Measurements from ENCODE around the gene CDCP1.

The CDCP1 gene

DNA sequence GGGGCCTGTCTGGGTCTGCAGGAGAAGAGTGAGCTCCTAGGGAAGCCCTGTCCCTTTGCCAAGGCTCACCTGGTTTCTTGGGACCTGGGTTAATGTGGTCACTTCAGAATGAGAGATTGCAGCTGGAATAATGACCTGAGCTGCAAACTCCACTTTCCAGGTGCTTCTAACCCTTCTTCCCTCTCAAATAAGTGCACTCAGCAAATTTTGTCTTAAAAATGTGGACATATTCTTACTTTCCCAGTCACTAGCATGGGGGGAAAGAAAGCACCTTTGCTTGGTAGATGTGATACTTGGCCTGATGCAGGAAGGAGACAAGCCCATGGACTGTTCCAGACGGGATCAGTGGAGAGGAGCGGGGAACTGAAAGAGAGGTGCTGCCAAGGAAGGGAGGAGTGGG lies 38.9 kb upstream of the CDCP1 start:
- no peaks in the 10 kb centered on the region for H3K27me3 ChIP-seq (ENCODE audit: control insufficient read depth in 2 of 2, insufficient read depth in 2 of 2, low read length in 2 of 2)
- H3K9ac ChIP-seq (ENCODE audit: low read depth in 1 of 2, low read length in 2 of 2), result no peak overlapping the region
- H3K4me1 ChIP-seq (ENCODE audit: control insufficient read depth in 2 of 2, insufficient read depth in 2 of 2, low read length in 2 of 2), result peaks cover 15 to 26% of the 10 kb centered on the region in 2 donors
- no peak overlapping the region for H3K4me3 ChIP-seq (ENCODE audit: low read length in 2 of 2)
- no peaks in the 10 kb centered on the region for H3K36me3 ChIP-seq (ENCODE audit: control insufficient read depth in 2 of 2, insufficient read depth in 2 of 2, low read length in 2 of 2)
- H3K9me3 ChIP-seq (ENCODE audit: control insufficient read depth in 2 of 2, low read length in 2 of 2), result no peaks in the 10 kb centered on the region
- no peak overlapping the region for H3K27ac ChIP-seq (ENCODE audit: low read depth in 2 of 2, low read length in 2 of 2)

DNA sequence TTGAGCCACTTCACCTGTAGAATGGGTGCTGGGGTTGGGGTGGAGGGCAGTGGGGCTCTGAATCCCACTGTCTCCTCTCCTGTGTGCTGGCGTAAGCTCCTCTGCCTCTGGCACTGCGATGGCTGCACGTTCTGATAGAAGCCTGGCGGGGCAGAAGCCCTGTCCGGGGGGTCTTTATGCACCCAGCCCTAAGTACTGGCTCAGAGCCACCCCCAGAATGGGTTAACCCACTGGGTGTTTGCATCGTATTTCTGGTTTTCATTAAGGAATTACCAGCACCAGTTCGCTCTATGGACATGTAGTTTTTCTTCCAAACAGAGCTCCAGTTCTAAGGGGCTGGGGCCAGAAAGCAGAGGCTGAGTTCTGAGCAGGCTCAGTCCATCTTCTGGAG lies 37.7 kb upstream of the CDCP1 start:
- Histone ChIP-seq H3K27me3 (ENCODE audit: control insufficient read depth in 2 of 2, insufficient read depth in 2 of 2, low read length in 2 of 2) (no peaks in the 10 kb centered on the region), H3K4me1 (ENCODE audit: control insufficient read depth in 2 of 2, insufficient read depth in 2 of 2, low read length in 2 of 2) (peaks cover 15 to 30% of the 10 kb centered on the region in 2 donors), H3K27ac (ENCODE audit: low read depth in 2 of 2, low read length in 2 of 2) (peak overlapping the region; percentile 82 to 89), H3K36me3 (ENCODE audit: control insufficient read depth in 2 of 2, insufficient read depth in 2 of 2, low read length in 2 of 2) (no peaks in the 10 kb centered on the region), H3K4me3 (ENCODE audit: low read length in 2 of 2) (no peak overlapping the region), H3K9ac (ENCODE audit: low read depth in 1 of 2, low read length in 2 of 2) (peak overlapping the region in 1 of 2 donors; percentile 12), H3K9me3 (ENCODE audit: control insufficient read depth in 2 of 2, low read length in 2 of 2) (no peaks in the 10 kb centered on the region)

DNA sequence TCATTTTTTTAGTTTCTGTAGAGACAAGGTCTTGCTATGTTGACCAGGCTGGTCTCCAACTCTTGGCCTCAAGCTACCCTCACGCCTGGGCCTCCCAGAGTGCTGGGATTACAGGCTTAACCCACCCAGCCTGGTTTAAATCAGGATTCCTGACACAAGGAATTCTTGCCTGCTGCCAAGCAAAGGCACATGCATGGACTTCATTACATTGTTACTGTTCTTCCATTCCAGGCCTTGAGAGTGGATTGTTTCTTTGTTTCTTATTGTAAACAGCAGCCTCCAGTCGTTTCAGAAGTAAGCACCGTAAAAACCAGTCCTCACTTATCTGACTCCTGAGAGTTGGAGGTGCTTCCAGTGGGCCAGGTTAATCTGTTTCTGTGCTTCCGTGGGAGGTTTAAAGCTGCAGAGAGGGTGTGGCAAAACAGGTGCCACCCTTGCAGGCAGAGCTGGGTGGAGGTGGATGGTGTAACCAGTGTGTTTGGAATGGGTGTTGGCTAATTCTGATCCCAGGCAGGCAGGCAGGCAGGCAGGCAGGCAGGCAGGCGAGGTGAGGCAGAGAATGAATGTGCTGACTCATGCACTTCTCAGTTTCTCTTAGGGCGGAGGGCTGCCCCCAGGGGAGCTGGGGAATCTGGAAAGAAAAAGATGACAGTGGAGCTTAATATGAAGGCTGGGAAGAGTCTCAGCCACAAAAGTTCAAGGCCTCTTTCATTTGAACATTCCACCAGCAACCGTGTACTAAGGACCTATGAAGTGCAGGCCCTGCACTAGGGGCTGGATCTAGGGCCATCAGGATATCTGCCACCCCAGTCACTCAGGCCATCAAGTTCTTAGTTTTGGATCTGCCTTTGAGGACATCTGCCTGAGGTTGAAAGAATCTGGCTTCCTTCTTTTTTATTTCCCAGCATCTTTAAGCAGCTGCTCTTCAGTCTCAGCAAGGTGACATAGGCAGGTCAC lies 37.0 kb upstream of the CDCP1 start:
- Histone ChIP-seq H3K27ac (ENCODE audit: low read depth in 2 of 2, low read length in 2 of 2) (peak overlapping the region; percentile 82 to 89), H3K36me3 (ENCODE audit: control insufficient read depth in 2 of 2, insufficient read depth in 2 of 2, low read length in 2 of 2) (no peaks in the 10 kb centered on the region), H3K9ac (ENCODE audit: low read depth in 1 of 2, low read length in 2 of 2) (peak overlapping the region in 1 of 2 donors; percentile 64), H3K4me3 (ENCODE audit: low read length in 2 of 2) (no peak overlapping the region), H3K4me1 (ENCODE audit: control insufficient read depth in 2 of 2, insufficient read depth in 2 of 2, low read length in 2 of 2) (peaks cover 19 to 35% of the 10 kb centered on the region in 2 donors), H3K27me3 (ENCODE audit: control insufficient read depth in 2 of 2, insufficient read depth in 2 of 2, low read length in 2 of 2) (no peaks in the 10 kb centered on the region), H3K9me3 (ENCODE audit: control insufficient read depth in 2 of 2, low read length in 2 of 2) (no peaks in the 10 kb centered on the region)

DNA sequence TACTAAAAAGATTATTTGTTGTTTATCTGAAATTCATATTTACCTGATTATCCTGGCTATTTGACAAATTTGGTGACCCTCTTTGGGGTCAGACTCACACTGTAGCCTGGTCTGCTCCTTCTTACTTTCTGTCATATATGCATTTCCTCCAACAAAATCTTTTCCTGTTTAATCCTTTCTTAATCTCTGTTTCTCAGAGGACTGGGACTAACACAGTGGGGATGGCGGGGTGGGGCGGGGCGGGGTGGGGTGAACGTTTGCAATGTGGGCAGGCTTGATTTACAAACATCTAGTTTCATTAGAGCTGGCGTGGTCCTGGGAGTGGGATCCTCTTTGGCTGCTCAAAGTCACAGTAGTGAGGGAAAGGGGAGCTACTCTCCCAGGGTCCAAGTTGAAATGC lies 35.3 kb upstream of the CDCP1 start:
- peaks cover 20 to 38% of the 10 kb centered on the region in 2 donors for H3K4me1 ChIP-seq (ENCODE audit: control insufficient read depth in 2 of 2, insufficient read depth in 2 of 2, low read length in 2 of 2)

DNA sequence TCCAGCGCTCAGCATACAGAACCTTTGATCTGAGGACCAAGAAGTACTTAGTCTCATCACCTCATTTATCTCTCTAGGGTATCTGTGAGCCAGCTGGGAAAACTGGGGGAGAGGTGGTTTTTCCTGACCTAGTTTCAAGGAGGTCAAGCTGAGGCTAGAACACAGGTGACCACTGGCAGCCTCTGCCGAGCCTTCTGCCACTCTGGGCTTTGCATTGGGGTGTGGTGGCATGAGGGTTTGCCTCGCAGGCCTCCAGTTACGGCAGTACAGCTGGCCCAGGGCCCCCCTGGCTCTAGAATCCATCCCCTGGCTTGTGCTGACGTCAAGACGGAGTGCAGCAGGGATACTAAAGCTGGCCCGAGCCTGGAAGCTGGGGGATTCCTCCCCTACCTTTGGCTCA lies 34.7 kb upstream of the CDCP1 start:
- Histone ChIP-seq H3K27me3 (ENCODE audit: control insufficient read depth in 2 of 2, insufficient read depth in 2 of 2, low read length in 2 of 2) (no peaks in the 10 kb centered on the region), H3K36me3 (ENCODE audit: control insufficient read depth in 2 of 2, insufficient read depth in 2 of 2, low read length in 2 of 2) (no peaks in the 10 kb centered on the region), H3K4me3 (ENCODE audit: low read length in 2 of 2) (no peak overlapping the region), H3K4me1 (ENCODE audit: control insufficient read depth in 2 of 2, insufficient read depth in 2 of 2, low read length in 2 of 2) (peaks cover 20 to 38% of the 10 kb centered on the region in 2 donors), H3K9me3 (ENCODE audit: control insufficient read depth in 2 of 2, low read length in 2 of 2) (no peaks in the 10 kb centered on the region), H3K27ac (ENCODE audit: low read depth in 2 of 2, low read length in 2 of 2) (no peak overlapping the region), H3K9ac (ENCODE audit: low read depth in 1 of 2, low read length in 2 of 2) (no peak overlapping the region)

More for the DNA sequence above, 35.3 kb upstream of the CDCP1 start:
- no peak overlapping the region for H3K9ac ChIP-seq (ENCODE audit: low read depth in 1 of 2, low read length in 2 of 2)
- no peaks in the 10 kb centered on the region for H3K36me3 ChIP-seq (ENCODE audit: control insufficient read depth in 2 of 2, insufficient read depth in 2 of 2, low read length in 2 of 2)
- H3K27ac ChIP-seq (ENCODE audit: low read depth in 2 of 2, low read length in 2 of 2), result no peak overlapping the region
- H3K4me3 ChIP-seq (ENCODE audit: low read length in 2 of 2), result no peak overlapping the region
- H3K9me3 ChIP-seq (ENCODE audit: control insufficient read depth in 2 of 2, low read length in 2 of 2), result no peaks in the 10 kb centered on the region
- no peaks in the 10 kb centered on the region for H3K27me3 ChIP-seq (ENCODE audit: control insufficient read depth in 2 of 2, insufficient read depth in 2 of 2, low read length in 2 of 2)

DNA sequence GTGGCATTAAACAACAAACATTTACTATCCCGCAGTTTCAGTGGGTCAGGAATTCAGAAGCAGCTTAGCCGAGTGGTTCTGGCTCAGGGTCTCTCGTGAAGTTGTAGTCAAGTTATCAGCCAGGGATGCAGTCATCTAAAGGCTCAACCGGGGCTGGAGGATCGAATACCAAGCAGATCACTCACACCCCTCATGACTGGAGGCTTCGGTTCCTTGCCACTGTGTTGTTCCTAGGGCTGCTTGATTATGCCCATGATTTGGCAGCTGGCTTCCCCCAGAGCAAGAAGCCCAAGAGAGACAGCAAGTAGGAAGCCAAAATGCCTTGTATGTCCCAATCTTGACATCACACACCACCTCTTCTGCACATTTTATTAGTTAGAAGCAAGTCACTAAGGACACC lies 33.9 kb upstream of the CDCP1 start:
- H3K4me3 ChIP-seq (ENCODE audit: low read length in 2 of 2), result no peak overlapping the region
- no peak overlapping the region for H3K9ac ChIP-seq (ENCODE audit: low read depth in 1 of 2, low read length in 2 of 2)
- no peaks in the 10 kb centered on the region for H3K36me3 ChIP-seq (ENCODE audit: control insufficient read depth in 2 of 2, insufficient read depth in 2 of 2, low read length in 2 of 2)
- H3K27me3 ChIP-seq (ENCODE audit: control insufficient read depth in 2 of 2, insufficient read depth in 2 of 2, low read length in 2 of 2), result no peaks in the 10 kb centered on the region
- H3K4me1 ChIP-seq (ENCODE audit: control insufficient read depth in 2 of 2, insufficient read depth in 2 of 2, low read length in 2 of 2), result peaks cover 20 to 38% of the 10 kb centered on the region in 2 donors
- no peaks in the 10 kb centered on the region for H3K9me3 ChIP-seq (ENCODE audit: control insufficient read depth in 2 of 2, low read length in 2 of 2)
- no peak overlapping the region for H3K27ac ChIP-seq (ENCODE audit: low read depth in 2 of 2, low read length in 2 of 2)

DNA sequence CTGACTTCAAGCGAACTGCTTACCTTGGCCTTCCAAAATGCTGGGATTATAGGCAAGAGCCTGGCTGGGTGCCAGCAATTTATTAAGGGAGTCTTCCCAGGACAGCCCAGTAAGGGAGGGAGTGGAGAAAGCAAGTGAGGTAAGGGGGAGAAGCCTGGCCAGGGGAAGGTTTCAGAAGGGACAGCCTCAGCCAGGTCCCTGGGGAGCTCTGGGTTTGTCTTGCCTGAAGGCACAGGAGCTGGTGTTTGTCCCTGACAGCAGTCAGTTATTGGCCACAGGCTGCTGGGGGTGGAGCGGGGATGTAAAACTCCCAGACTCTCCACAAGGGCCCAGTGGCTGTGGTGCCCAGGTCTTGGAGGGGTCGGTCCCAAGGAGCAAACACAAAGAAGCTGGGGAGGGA lies 33.0 kb upstream of the CDCP1 start:
- H3K9me3 ChIP-seq (ENCODE audit: control insufficient read depth in 2 of 2, low read length in 2 of 2), result no peaks in the 10 kb centered on the region
- H3K9ac ChIP-seq (ENCODE audit: low read depth in 1 of 2, low read length in 2 of 2), result no peak overlapping the region
- H3K27ac ChIP-seq (ENCODE audit: low read depth in 2 of 2, low read length in 2 of 2), result no peak overlapping the region
- H3K36me3 ChIP-seq (ENCODE audit: control insufficient read depth in 2 of 2, insufficient read depth in 2 of 2, low read length in 2 of 2), result no peaks in the 10 kb centered on the region
- no peak overlapping the region for H3K4me3 ChIP-seq (ENCODE audit: low read length in 2 of 2)
- no peaks in the 10 kb centered on the region for H3K27me3 ChIP-seq (ENCODE audit: control insufficient read depth in 2 of 2, insufficient read depth in 2 of 2, low read length in 2 of 2)
- peaks cover 20 to 38% of the 10 kb centered on the region in 2 donors for H3K4me1 ChIP-seq (ENCODE audit: control insufficient read depth in 2 of 2, insufficient read depth in 2 of 2, low read length in 2 of 2)

DNA sequence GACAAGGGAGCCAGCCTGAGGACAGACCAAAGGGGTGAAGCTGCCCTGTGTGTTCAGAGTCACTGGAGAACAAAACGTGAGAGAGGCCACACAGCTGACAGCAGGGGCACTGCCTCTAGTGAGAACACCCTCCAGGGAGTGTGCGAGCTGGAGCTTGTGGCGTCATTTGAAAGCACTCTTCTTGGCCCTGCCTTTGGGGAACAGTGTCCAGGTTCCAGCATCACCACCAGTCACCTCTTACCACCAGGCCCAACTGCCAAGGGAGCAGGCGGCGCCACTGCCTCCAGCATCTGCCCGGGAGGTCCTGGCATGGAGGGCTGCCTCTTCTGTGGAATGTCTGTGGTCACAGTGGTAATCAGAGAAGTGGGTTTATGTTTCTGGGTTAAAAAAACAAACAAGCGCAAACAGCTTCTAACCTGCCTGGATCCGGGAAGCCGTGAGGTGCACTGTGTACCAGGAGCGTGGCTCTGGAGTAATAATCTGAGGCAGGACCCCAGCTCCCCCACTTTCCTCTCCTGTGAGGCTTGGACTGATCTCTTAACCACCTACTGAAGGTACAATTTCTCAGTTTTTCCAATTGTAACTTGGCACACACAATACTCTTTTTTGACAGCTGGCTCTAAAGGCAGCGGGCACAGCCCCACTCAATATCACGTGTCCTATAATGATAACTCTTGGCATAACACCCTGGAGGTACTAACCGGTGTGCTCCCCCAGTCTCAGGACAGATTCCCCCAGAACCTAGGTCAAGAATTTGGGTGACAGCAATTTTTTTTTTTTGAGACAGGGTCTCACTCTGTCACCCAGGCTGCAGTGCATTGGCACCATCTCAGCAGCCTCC lies 32.2 kb upstream of the CDCP1 start:
- H3K9ac ChIP-seq (ENCODE audit: low read depth in 1 of 2, low read length in 2 of 2), result peak overlapping the region in 1 of 2 donors; percentile 15
- no peak overlapping the region for H3K27ac ChIP-seq (ENCODE audit: low read depth in 2 of 2, low read length in 2 of 2)
- H3K4me1 ChIP-seq (ENCODE audit: control insufficient read depth in 2 of 2, insufficient read depth in 2 of 2, low read length in 2 of 2), result peaks cover 16 to 32% of the 10 kb centered on the region in 2 donors
- H3K9me3 ChIP-seq (ENCODE audit: control insufficient read depth in 2 of 2, low read length in 2 of 2), result no peaks in the 10 kb centered on the region
- no peak overlapping the region for H3K4me3 ChIP-seq (ENCODE audit: low read length in 2 of 2)
- H3K27me3 ChIP-seq (ENCODE audit: control insufficient read depth in 2 of 2, insufficient read depth in 2 of 2, low read length in 2 of 2), result no peaks in the 10 kb centered on the region
- H3K36me3 ChIP-seq (ENCODE audit: control insufficient read depth in 2 of 2, insufficient read depth in 2 of 2, low read length in 2 of 2), result no peaks in the 10 kb centered on the region

DNA sequence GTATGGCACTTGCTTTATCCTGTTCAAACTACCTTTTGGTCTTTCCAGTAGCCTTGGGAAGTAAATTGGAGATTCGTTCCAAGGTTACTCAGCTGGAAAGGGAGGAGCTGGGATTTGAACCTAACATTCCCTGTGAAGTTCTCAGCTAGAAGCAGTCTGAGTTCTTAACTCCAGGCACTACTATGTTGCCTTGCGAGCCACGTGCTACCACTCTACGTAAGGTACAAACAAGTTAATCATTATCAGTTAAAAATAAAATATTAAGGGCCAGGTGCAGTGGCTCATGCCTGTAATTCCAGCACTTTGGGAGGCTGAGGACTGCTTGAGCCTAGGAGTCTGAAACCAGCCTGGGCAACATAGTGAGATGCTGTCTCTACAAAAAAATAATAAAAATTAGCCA lies 30.7 kb upstream of the CDCP1 start:
- H3K9me3 ChIP-seq (ENCODE audit: control insufficient read depth in 2 of 2, low read length in 2 of 2), result no peaks in the 10 kb centered on the region
- H3K9ac ChIP-seq (ENCODE audit: low read depth in 1 of 2, low read length in 2 of 2), result no peak overlapping the region
- H3K4me3 ChIP-seq (ENCODE audit: low read length in 2 of 2), result no peak overlapping the region
- H3K27me3 ChIP-seq (ENCODE audit: control insufficient read depth in 2 of 2, insufficient read depth in 2 of 2, low read length in 2 of 2), result no peaks in the 10 kb centered on the region
- H3K36me3 ChIP-seq (ENCODE audit: control insufficient read depth in 2 of 2, insufficient read depth in 2 of 2, low read length in 2 of 2), result no peaks in the 10 kb centered on the region
- no peak overlapping the region for H3K27ac ChIP-seq (ENCODE audit: low read depth in 2 of 2, low read length in 2 of 2)
- peaks cover 8 to 20% of the 10 kb centered on the region in 2 donors for H3K4me1 ChIP-seq (ENCODE audit: control insufficient read depth in 2 of 2, insufficient read depth in 2 of 2, low read length in 2 of 2)

DNA sequence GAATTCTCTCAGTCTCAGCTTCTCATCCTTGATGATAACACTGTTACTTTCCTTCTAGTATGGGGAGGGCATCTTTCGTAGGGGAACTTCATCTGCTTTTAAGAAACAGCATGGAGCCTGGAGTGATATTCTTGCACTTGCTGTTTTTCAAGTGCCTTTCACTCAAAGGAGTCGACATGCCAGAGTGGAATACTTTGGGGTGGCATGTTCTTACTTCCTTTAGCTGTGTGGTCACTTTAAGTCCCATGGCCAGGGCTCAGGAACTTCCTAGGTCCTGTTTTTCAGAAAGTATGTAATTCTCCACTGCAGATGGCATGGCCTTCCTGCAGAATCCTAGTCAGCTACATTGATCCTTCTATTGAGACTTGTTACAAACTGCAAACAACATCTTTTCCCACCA lies 28.1 kb upstream of the CDCP1 start:
- Histone ChIP-seq H3K27ac (ENCODE audit: low read depth in 2 of 2, low read length in 2 of 2) (no peak overlapping the region), H3K27me3 (ENCODE audit: control insufficient read depth in 2 of 2, insufficient read depth in 2 of 2, low read length in 2 of 2) (no peaks in the 10 kb centered on the region), H3K36me3 (ENCODE audit: control insufficient read depth in 2 of 2, insufficient read depth in 2 of 2, low read length in 2 of 2) (no peaks in the 10 kb centered on the region), H3K4me3 (ENCODE audit: low read length in 2 of 2) (no peak overlapping the region), H3K9me3 (ENCODE audit: control insufficient read depth in 2 of 2, low read length in 2 of 2) (no peaks in the 10 kb centered on the region), H3K9ac (ENCODE audit: low read depth in 1 of 2, low read length in 2 of 2) (no peak overlapping the region), H3K4me1 (ENCODE audit: control insufficient read depth in 2 of 2, insufficient read depth in 2 of 2, low read length in 2 of 2) (peaks cover 5 to 11% of the 10 kb centered on the region in 2 donors)
